CD4-positive, alpha-beta T cell treated with Interleukin-1 beta for 1 hour (primary cell): Measurements from ENCODE around the gene ACP6.
"Not testable (repeated sequence)": the region's sequence is repeated elsewhere in the genome, so short reads cannot be mapped to it uniquely, and the experiment has no call there.

ENCODE experiments used
- DNase-seq, 2 donors: peaks; one replicate each; pipeline ENCODE4 v3.0.0-alpha.2; 2020 to 2022

ACP6 gene

DNA sequence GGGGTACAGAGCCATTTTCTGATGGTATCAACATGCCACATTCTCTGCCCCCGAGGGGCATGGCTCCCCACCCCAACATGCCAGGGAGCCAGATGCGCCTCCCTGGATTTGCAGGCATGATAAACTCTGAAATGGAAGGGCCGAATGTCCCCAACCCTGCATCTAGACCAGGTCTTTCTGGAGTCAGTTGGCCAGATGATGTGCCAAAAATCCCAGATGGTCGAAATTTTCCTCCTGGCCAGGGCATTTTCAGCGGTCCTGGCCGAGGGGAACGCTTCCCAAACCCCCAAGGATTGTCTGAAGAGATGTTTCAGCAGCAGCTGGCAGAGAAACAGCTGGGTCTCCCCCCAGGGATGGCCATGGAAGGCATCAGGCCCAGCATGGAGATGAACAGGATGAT lies 50.6 kb downstream of the ACP6 start:
- DNase-seq: no peak

DNA sequence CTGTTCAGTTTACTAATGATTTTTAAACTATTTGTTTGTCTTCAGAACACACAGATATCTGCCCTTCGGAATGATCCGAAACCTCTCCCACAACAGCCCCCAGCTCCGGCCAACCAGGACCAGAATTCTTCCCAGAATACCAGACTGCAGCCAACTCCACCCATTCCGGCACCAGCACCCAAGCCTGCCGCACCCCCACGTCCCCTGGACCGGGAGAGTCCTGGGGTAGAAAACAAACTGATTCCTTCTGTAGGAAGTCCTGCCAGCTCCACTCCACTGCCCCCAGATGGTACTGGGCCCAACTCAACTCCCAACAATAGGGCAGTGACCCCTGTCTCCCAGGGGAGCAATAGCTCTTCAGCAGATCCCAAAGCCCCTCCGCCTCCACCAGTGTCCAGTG lies 51.6 kb downstream of the ACP6 start:
- no peak for DNase-seq

DNA sequence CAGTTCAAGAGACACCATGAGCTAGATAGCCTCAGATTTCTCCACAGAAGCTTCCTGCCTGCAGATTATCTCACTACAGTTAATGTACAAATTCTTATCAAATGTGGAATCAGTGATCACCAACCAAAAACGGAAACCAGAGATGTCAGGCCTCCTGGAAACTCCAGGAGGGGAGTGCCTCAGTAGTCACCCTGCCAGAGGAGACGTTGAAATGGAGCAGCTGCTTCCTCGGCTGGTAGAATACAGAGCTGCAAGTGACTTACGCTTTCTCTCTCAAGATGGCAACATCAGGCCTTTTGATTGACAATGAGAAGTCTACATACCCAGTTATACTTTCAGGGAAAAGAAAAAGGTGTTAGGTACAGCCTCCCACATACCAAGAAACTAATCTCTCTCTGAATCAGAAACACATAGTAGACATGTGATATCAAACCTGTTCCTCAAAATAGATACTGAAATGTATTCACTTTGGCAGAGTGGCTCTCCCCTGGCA lies 52.2 kb downstream of the ACP6 start:
- DNase-seq: peak; percentile 6 to 54

- DNase-seq: not testable (repeated sequence)
Measured at GRCh38 chr1:147614966-147615365, 55.4 kb downstream of the ACP6 start.

- DNase-seq: no peak
Measured at GRCh38 chr1:147613506-147613905, 56.8 kb downstream of the ACP6 start.

DNA sequence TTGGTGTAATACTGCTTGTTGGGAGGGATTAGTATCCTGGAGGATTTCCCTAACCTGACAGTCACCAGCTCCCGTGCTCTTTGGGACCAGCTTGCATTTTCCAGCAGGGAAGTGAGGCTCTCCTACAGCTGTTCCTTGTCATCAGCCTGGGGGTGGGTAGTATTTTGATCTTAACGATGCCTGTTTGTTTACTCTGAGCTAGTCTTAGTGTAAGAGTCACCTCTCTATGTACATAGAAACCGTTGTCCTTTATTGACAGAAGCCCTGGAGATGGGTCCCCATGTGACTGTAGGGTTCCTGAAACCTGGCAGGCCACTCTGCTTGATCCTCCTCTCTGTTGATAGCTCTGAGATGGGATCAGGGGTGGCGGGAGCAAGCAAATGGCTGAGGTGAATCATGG lies 58.0 kb downstream of the ACP6 start:
- DNase-seq: no peak

GRCh38 chr1:147611586-147611985 lies 58.7 kb downstream of the ACP6 start:
- DNase-seq: no peak

DNA sequence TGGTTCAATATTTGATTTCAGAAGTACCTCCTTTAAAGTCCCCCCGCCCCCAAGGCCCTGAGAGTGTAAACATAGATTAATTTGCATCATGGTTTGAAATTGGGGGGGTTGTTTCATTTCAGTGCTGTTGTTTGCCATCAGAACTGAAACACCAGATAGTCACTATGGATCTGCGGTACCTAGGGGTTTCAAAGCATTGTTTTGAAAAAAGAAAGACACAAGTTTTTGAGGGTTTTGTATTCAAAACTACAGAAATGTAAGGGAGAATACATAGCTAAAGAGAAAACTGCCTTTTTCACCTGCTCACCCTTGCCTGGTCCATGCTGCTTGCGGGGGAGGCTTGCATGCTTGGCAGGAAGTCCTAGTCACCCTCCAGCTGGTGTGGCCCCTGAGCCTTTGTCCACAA lies 59.3 kb downstream of the ACP6 start:
- DNase-seq: no peak

- no peak for DNase-seq
Measured at GRCh38 chr1:147609358-147609757, 61.0 kb downstream of the ACP6 start.

GRCh38 chr1:147608596-147608995 lies 61.7 kb downstream of the ACP6 start:
- no peak for DNase-seq

- no peak for DNase-seq
Measured at GRCh38 chr1:147605591-147605990, 64.7 kb downstream of the ACP6 start.

GRCh38 chr1:147603986-147604385 lies 66.3 kb downstream of the ACP6 start:
- DNase-seq: no peak

DNA sequence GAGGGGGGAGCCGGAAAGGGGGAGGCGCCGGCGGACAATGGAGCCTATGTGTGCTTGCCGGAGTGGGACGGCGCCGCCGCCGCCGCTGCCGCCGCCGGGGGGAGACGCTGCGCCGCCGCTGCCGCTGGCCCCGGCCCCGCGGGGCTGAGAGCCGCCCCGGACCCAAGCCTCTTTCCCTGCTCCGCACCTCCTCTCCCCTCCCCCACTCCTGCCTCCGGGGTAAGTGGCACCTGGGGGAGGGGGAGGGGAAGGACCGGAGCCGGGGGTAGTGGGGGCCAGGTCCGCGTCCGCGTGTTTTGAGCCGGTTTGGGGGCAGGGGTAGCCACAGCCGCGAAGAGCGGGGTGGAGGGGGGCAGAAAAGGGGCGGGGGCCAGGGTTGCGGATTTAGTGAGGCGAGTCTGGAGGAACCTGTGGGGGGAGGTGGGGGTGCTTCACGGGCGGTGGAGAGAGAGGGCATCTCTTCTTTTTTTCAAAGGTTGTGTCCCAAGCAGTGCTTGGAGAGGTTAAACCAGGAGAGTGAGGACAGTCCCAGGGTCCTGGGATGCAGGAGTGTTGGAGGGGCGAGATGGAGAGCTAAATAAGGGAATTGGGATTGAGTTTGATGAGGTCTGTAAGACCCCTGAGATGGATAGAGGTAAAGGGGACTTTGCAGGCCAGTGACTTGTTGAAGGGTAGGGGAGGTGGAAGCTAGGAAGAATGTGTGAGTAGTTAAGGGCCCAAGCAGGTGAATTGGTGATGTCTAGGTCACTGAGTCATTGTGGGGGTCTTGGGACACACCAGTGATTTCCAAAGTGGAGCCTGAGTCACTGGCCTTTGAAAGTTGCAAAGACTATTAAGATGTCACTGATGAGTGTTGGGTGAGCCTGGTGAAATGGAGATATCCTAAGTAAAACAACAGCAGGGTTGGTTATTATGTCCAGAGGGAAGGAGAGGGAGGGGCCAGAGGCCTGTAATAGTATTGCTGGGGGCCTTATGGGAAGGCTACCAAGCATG lies 69.9 kb downstream of the ACP6 start:
- DNase-seq: no peak

DNA sequence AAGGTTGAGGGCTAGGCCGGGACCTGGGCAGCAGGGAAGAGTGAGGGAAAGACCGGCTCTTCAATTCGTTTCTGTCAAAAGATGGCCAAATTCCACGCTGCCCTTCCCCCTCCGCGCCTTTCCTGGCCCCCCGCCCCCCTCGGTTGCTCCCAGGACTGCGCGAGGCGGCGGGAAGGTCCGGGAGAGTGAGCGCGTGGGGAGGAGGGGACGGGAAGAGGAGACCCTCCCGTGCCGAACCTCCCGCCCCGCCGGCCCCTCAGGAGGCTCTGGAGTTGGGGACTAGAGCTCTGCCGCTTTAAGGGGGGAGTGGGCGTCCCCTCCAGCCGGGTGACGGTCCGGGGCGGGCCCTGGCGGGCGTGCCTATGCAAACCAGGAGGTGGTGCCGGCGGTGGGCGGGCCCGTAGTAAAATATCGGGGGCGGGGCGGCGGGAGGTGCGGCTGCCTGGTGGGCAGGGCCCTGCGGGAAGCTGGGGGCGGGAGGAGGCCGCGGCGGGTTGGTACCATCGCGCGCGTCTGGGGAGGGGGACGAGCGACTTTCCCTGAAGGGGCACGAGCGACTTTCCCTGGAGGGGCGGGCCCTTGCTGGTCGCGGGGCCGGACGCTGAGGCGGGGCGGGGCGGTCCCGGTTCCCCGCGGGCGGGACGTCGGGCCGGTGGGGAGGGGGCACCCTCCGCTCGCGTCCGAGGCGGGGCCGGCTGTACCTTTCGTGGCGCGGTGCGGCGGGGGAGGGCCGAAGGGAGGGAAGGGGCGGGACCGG lies 70.8 kb downstream of the ACP6 start:
- peak; percentile 96 for DNase-seq

DNA sequence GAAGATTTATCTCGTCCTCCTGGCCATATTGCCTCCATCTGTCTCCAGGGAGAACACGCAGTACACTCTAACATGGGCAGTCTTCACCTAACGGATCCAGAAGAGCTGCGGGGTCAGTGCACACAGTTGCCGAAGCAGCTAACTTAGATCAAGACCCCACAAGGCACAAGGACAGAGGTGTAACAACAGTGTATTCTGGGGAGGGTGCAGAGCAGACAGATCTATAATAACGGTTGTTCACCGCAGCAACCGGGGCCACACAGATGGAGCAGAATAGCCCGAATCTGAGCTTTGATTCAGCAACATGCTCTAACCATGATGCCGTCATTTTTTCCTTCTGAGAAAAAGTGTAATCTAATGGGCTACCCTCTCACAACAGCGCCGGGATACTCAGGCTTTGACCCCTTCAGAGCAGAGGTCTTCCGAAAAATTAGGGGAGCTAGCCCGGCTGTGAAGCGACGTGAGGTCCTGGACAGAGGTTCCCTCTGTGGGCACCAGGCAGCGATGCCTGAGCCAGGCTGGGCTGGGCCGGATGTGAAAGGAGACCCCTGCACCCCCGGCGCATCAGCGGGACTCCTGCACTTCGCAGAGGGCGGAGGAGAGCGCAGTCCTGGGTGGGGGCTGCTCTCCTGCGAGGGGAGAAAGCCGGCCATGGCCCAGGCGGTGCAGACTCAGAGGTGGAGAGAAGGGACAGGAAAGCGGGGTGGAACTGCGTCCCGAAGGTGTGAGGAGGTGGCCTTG lies 71.5 kb downstream of the ACP6 start:
- DNase-seq: peak; percentile 15 to 23

GRCh38 chr1:147597010-147597409 lies 73.3 kb downstream of the ACP6 start:
- DNase-seq: no peak
